ENCODE measurements around the gene RAD51C.
"Not testable (repeated sequence)": the region's sequence is repeated elsewhere in the genome, so short reads cannot be mapped to it uniquely, and the experiment has no call there.

Gene RAD51C

GRCh38 chr17:58668598-58668935, 23.8 kb upstream of the RAD51C start:
- Histone ChIP-seq H3K4me2 (ENCODE audit: low read length) (no peak overlapping the region), H4K20me1 (ENCODE audit: insufficient read depth, low read length) (no peaks in the 10 kb centered on the region), H3K9me3 (ENCODE audit: insufficient read depth, low read length) (no peaks in the 10 kb centered on the region), H3K36me3 (replicated peaks; ENCODE audit: low read depth, low read length) (no peaks in the 10 kb centered on the region), H3K4me3 (ENCODE audit: low read length) (no peak overlapping the region), H2AFZ (ENCODE audit: low read depth, low read length) (no peak overlapping the region), H3K4me1 (ENCODE audit: low read length) (peaks cover 18% of the 10 kb centered on the region), H3K27ac (ENCODE audit: low read length) (no peak overlapping the region), H3K27me3 (ENCODE audit: low read depth, low read length) (peaks cover 20% of the 10 kb centered on the region), H3K79me2 (ENCODE audit: low read length) (no peaks in the 10 kb centered on the region), H3K9ac (ENCODE audit: low read length) (no peak overlapping the region)
- TF ChIP-seq, protein P1, sequence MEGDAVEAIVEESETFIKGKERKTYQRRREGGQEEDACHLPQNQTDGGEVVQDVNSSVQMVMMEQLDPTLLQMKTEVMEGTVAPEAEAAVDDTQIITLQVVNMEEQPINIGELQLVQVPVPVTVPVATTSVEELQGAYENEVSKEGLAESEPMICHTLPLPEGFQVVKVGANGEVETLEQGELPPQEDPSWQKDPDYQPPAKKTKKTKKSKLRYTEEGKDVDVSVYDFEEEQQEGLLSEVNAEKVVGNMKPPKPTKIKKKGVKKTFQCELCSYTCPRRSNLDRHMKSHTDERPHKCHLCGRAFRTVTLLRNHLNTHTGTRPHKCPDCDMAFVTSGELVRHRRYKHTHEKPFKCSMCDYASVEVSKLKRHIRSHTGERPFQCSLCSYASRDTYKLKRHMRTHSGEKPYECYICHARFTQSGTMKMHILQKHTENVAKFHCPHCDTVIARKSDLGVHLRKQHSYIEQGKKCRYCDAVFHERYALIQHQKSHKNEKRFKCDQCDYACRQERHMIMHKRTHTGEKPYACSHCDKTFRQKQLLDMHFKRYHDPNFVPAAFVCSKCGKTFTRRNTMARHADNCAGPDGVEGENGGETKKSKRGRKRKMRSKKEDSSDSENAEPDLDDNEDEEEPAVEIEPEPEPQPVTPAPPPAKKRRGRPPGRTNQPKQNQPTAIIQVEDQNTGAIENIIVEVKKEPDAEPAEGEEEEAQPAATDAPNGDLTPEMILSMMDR (IDR thresholded peaks at IDR 0.05; ENCODE audit: low read depth, low read length), result no peak
- no peak for TF ChIP-seq EZH2phosphoT487 (IDR thresholded peaks at IDR 0.05; ENCODE audit: low read depth)

DNA sequence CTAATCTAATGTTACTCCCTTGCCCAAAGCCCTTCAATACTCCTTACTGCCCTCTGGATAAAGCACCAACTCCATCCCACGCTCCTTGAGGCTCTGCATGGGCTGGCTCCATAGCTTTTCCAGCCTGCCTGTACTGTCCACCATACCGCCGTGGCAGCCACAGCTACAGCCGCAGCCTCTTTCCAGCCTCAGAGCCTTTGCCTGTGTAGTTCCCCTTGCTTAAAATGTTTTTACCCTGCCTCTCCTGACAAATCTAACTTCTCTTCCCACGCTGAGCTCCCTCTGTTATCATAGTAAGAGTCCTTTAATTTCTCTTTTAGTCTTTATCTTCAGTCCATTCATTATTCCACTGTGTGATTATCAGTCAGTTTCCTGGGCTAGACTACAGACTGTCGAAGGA, 22.5 kb upstream of the RAD51C start:
- Histone ChIP-seq H3K36me3 (replicated peaks; ENCODE audit: low read depth, low read length) (no peaks in the 10 kb centered on the region), H3K4me1 (ENCODE audit: low read length) (peaks cover 18% of the 10 kb centered on the region), H3K4me3 (ENCODE audit: low read length) (no peak overlapping the region), H3K9ac (ENCODE audit: low read length) (no peak overlapping the region), H4K20me1 (ENCODE audit: insufficient read depth, low read length) (no peaks in the 10 kb centered on the region), H3K4me2 (ENCODE audit: low read length) (no peak overlapping the region), H3K79me2 (ENCODE audit: low read length) (no peaks in the 10 kb centered on the region), H3K27me3 (ENCODE audit: low read depth, low read length) (peaks cover 20% of the 10 kb centered on the region), H2AFZ (ENCODE audit: low read depth, low read length) (no peak overlapping the region), H3K27ac (ENCODE audit: low read length) (no peak overlapping the region), H3K9me3 (ENCODE audit: insufficient read depth, low read length) (no peaks in the 10 kb centered on the region)
- TF ChIP-seq, protein P1 (IDR thresholded peaks at IDR 0.05; ENCODE audit: low read depth, low read length), result no peak
- no peak for TF ChIP-seq EZH2phosphoT487 (IDR thresholded peaks at IDR 0.05; ENCODE audit: low read depth)

DNA sequence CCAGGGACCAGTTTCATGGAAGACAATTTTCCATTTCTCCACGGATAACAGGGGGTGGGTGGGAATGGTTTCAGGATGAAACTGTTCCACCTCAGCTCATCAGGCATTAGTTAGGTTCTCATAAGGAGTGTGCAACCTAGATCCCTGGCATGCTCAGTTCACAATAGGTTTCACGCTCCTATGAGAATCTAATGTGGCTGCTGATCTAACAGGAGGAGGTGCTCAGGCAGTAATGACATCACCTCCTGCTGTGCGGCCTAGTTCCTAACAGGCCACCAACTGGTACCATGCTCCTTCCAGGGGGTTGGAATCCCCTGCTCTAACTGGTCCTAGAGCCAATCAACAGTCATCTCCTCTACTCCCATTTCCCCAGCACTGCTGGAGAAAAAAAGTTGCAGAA, 20.4 kb upstream of the RAD51C start:
- peaks cover 20% of the 10 kb centered on the region for H3K27me3 ChIP-seq (ENCODE audit: low read depth, low read length)
- H3K4me1 ChIP-seq (ENCODE audit: low read length), result peaks cover 30% of the 10 kb centered on the region
- H3K9me3 ChIP-seq (ENCODE audit: insufficient read depth, low read length), result no peaks in the 10 kb centered on the region
- H3K27ac ChIP-seq (ENCODE audit: low read length), result no peak overlapping the region
- H4K20me1 ChIP-seq (ENCODE audit: insufficient read depth, low read length), result no peaks in the 10 kb centered on the region
- no peaks in the 10 kb centered on the region for H3K36me3 ChIP-seq (replicated peaks; ENCODE audit: low read depth, low read length)
- H3K4me3 ChIP-seq (ENCODE audit: low read length), result no peak overlapping the region
- no peak overlapping the region for H2AFZ ChIP-seq (ENCODE audit: low read depth, low read length)
- TF ChIP-seq EZH2phosphoT487 (IDR thresholded peaks at IDR 0.05; ENCODE audit: low read depth), result no peak
- TF ChIP-seq, protein P1 (IDR thresholded peaks at IDR 0.05; ENCODE audit: low read depth, low read length), result no peak
- H3K9ac ChIP-seq (ENCODE audit: low read length), result no peak overlapping the region
- no peaks in the 10 kb centered on the region for H3K79me2 ChIP-seq (ENCODE audit: low read length)
- no peak overlapping the region for H3K4me2 ChIP-seq (ENCODE audit: low read length)

GRCh38 chr17:58677194-58677880, 15.1 kb upstream of the RAD51C start:
- Histone ChIP-seq H3K36me3 (replicated peaks; ENCODE audit: low read depth, low read length) (no peaks in the 10 kb centered on the region), H3K9me3 (ENCODE audit: insufficient read depth, low read length) (no peaks in the 10 kb centered on the region), H3K4me3 (ENCODE audit: low read length) (no peak overlapping the region), H3K4me1 (ENCODE audit: low read length) (peaks cover 48% of the 10 kb centered on the region), H3K9ac (ENCODE audit: low read length) (no peak overlapping the region), H2AFZ (ENCODE audit: low read depth, low read length) (no peak overlapping the region), H3K27ac (ENCODE audit: low read length) (no peak overlapping the region), H3K27me3 (ENCODE audit: low read depth, low read length) (no peaks in the 10 kb centered on the region), H3K4me2 (ENCODE audit: low read length) (peak overlapping the region; percentile 11), H4K20me1 (ENCODE audit: insufficient read depth, low read length) (no peaks in the 10 kb centered on the region), H3K79me2 (ENCODE audit: low read length) (no peaks in the 10 kb centered on the region)
- TF ChIP-seq EZH2phosphoT487 (IDR thresholded peaks at IDR 0.05; ENCODE audit: low read depth), result no peak
- TF ChIP-seq, protein P1 (IDR thresholded peaks at IDR 0.05; ENCODE audit: low read depth, low read length), result no peak

GRCh38 chr17:58678287-58678686, 14.1 kb upstream of the RAD51C start:
- not testable (repeated sequence) for H3K4me3 ChIP-seq (ENCODE audit: low read length); H3K9me3 ChIP-seq (ENCODE audit: insufficient read depth, low read length); H2AFZ ChIP-seq (ENCODE audit: low read depth, low read length); H3K79me2 ChIP-seq (ENCODE audit: low read length); H3K36me3 ChIP-seq (replicated peaks; ENCODE audit: low read depth, low read length); H3K27ac ChIP-seq (ENCODE audit: low read length); H4K20me1 ChIP-seq (ENCODE audit: insufficient read depth, low read length); H3K9ac ChIP-seq (ENCODE audit: low read length); H3K4me2 ChIP-seq (ENCODE audit: low read length); H3K27me3 ChIP-seq (ENCODE audit: low read depth, low read length)
- H3K4me1 ChIP-seq (ENCODE audit: low read length), result peaks cover 48% of the 10 kb centered on the region
